GM13977 (cell line): ENCODE measurements around the gene GPR89A.

ENCODE experiments used
- DNase-seq: peaks from one replicate; pipeline ENCODE4 v3.0.0; 2012; ENCODE audit warnings: low spot score
- CTCF ChIP-seq: IDR thresholded peaks from 2 replicates; pipeline ENCODE4 v1.5.1; 2012; ENCODE audit warnings: mild to moderate bottlenecking, control low read depth; ENCODE audit not compliant: insufficient read depth; ENCODE audit errors: extremely low read depth, missing control alignments
- in situ Hi-C: fragments of 300-500 bp; cut with MboI; formaldehyde crosslinking; loops from one replicate; pipeline ENCODE4 v1.12.0; 2022; ENCODE audit warnings: low sequenced_read_pairs, low pct_unique_long_range_greater_than_20kb, mixed read lengths, inconsistent platforms; ENCODE audit not compliant: unreplicated experiment

The GPR89A gene

DNA sequence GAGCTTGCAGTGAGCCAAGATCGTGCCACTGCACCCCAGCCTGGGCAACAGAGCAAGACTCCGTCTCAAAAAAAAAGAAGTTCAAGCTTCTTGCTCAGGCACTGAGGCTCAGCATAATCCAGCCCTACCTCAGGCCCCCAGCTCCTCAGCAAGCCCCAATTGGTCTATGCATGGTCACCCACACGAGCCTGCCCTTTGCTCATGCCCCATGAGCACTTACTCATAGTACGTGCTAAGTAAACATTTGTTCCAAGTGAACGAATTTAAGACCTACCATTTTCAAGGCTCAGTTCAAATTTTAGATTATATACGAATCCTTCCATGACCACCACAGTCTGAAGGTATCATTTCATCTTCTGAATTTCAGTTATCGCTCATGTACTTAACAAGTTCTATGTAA lies 95.0 kb downstream of the GPR89A start:
- in situ Hi-C loops = no loop called here
- no peak for DNase-seq
- no peak for TF ChIP-seq CTCF

DNA sequence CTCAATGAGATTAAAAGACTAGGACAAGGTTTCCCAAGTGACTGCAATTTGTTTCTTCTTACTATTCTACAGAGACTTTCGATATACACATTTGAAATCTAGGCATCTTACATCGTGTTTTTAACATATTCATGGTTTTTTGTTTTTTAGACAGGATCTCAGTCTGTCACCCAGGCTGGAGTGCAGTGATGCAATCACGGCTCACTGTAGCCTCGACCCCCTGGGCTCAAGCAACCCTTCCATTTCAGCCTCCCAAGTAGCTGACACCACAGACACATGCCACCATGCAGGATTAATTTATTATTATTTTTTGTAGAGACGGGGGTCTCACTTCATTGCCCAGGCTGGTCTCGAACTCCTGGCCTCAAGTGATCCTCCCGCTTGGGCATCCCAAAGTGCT lies 97.8 kb downstream of the GPR89A start:
- no peak for TF ChIP-seq CTCF
- no peak for DNase-seq
- in situ Hi-C loops = no loop called here

DNA sequence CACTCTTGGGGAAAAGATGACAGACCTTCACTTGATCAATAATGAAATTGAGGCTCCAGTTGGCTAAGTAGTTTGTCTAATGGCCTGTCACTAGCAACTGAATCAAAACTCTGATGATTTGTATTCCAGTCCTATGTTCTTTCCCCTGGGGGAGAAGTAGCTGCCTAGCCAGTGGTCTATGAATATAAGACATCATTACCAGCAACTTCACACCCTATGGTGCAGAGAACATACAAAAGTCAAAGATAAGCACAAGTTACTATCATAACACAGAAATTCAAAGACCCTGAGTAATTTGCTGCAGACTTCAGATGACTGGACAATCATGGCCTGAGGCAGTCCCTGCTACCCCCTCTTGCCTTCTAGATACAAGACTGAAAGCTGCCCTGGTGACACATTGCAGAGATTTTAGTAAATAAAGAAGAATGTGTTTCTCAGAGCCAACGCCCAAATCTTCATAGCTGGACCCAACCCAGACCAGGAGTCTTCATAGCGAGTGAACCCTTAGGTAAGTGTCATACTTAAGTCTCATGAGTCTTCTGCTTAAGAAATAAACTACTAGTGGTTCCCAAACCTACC lies 98.4 kb downstream of the GPR89A start:
- TF ChIP-seq CTCF = no peak
- in situ Hi-C loops = no loop called here
- DNase-seq = no peak

DNA sequence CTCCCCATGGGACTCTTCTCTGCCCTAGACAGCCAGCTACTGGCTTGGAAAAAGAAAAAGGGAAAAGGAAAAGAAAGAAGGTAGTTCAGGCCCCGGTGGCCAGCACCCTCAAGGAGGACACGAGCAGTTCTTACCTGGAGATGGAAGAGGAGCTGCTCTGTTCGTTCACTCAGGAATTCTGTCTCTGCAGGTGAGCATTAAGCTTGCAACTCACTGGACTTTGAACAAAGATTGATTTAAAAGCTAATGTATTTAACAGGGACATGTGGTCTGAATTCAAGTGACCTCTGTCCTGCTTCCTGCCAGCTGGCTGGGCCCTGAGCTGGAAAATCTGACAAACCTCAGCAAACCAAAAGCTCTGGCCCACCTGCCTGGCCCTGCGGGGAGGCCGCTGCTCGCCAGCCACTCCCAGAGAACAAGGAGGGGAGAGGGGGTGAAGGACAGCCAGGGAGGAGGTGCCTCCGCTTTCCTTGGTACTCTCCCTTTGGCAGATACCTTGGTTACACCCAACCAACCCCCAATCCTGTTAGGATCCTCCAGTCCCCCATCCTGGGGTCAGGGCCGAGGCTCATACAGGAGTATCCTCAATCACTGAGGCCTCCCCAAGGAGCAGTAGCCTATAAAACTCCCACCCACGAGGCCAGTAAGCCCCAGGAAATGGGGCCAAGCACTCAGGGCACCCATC lies 99.5 kb downstream of the GPR89A start, which contains the start of gene PDZK1:
Gene PDZK1 (minus strand): TSS at position 186 of the 685 bp plus-strand sequence. CDS start 19,347 bp downstream, outside the sequence.
- DNase-seq = no peak
- in situ Hi-C loops = no loop called here
- no peak for TF ChIP-seq CTCF

- DNase-seq = peak; percentile 35
- no peak for TF ChIP-seq CTCF
- in situ Hi-C loops = no loop called here
These were observed 100.3 kb downstream of the GPR89A start for GRCh38 chr1:145708063-145708462.

- TF ChIP-seq CTCF = no peak
- in situ Hi-C loops = no loop called here
- no peak for DNase-seq
These were observed 102.7 kb downstream of the GPR89A start for GRCh38 chr1:145710291-145711027.
